Measurements from ENCODE around the gene EFCAB6.

DNA sequence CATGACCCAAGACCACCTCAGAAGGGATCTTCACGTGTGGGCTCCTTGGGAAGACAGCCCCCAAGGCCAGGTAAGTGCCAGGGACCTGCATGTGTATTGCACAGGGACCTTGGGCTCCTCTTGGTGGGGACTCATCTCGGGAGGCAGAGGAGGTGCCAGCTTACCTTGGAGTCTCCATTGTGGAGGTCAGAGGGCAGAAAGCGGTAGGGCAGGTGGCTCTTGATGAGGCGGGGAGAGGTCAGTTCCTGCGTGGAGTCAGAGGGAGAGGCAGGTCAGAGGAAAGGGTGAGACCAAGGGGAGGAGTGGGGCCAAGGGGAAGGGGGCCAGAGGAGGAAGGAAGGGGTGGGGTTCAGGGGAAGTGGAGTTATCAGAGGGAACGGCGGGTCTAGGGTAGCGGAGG, 27.7 kb upstream of the EFCAB6 start:
- no peak for TF ChIP-seq CTCF (IDR thresholded peaks at IDR 0.05)
- no peak for TF ChIP-seq POLR2A (IDR thresholded peaks at IDR 0.05)

Data from heart left ventricle (tissue), 13 donors.